ENCODE results near the gene ARMC6. TPM values are rescaled to one million over a fixed set of nuclear protein-coding genes. Genes with fewer than 3 reads are reported as not detected.

Gene ARMC6
- total and polyA plus RNA-seq, 2 experiments from 2014 or later = 40.9 to 112 TPM

- TF ChIP-seq ZNF462 (CRISPR knock-in tag; IDR thresholded peaks at IDR 0.05) (no peak), REST (IDR thresholded peaks at IDR 0.05; ENCODE audit: unreplicated experiment) (no peak), CTCF (conservative IDR thresholded peaks at IDR 0.05; ENCODE audit: low read depth in 2 of 2) (no peak)
These were observed 302 bp upstream of the ARMC6 start (continued) for GRCh38 chr19:19033176-19033425.

GRCh38 chr19:19034204-19034624 lies 811 bp downstream of the ARMC6 start:
- DNase-seq (ENCODE audit: low spot score) = peak; percentile 87
- peak overlapping the region; percentile 96 for H3K27ac ChIP-seq (ENCODE audit: low read depth)
- ATAC-seq = peak; percentile 78

More at GRCh38 chr19:19034204-19034624, 811 bp downstream of the ARMC6 start:
- Mint-ChIP-seq H3K36me3 (ENCODE audit: low read depth) (peaks cover 66% of the 10 kb centered on the region), H3K4me1 (peaks cover 14% of the 10 kb centered on the region), H3K27ac (peak overlapping the region; percentile 91), H3K9me3 (peaks cover 22% of the 10 kb centered on the region), H3K4me3 (peak overlapping the region; percentile 90), H3K27me3 (ENCODE audit: insufficient read depth, low read depth, poor library complexity) (peaks cover 14% of the 10 kb centered on the region)
- peaks cover 12% of the 10 kb centered on the region; the same call in 1 of the 2 replicates for H3K4me1 ChIP-seq (ENCODE audit: insufficient read depth)
- peaks cover 52% of the 10 kb centered on the region for H4K20me1 ChIP-seq (replicated peaks; ENCODE audit: insufficient read depth)
- H3K9me2 ChIP-seq (ENCODE audit: insufficient read depth) = no peaks in the 10 kb centered on the region
- H3K4me3 ChIP-seq = peak overlapping the region; percentile 91
- H3K36me3 ChIP-seq (ENCODE audit: insufficient read depth) = peaks cover 41% of the 10 kb centered on the region
- no peak for TF ChIP-seq ZNF114 (CRISPR knock-in tag; IDR thresholded peaks at IDR 0.05)
- TF ChIP-seq CREB1 (CRISPR knock-in tag; IDR thresholded peaks at IDR 0.05; ENCODE audit: low read depth) = 0 out of 2 replicates have a peak, but pooled peaks have one; percentile 39
- TF ChIP-seq POLR2AphosphoS5 (IDR thresholded peaks at IDR 0.05; ENCODE audit: low read depth) = 0 out of 2 replicates have a peak, but pooled peaks have one; percentile 43
- no peak for TF ChIP-seq REST (IDR thresholded peaks at IDR 0.05; ENCODE audit: unreplicated experiment)
- no peak for TF ChIP-seq EZH2phosphoT487 (IDR thresholded peaks at IDR 0.05; ENCODE audit: unreplicated experiment)
- H3K4me2 ChIP-seq = peak overlapping the region; percentile 99
- H2AFZ ChIP-seq = peak overlapping the region; percentile 87
- H3K79me2 ChIP-seq (replicated peaks; ENCODE audit: insufficient read depth) = peaks cover 81% of the 10 kb centered on the region
- peaks cover 17% of the 10 kb centered on the region for H3F3A ChIP-seq (replicated peaks; ENCODE audit: low read depth)
- no peaks in the 10 kb centered on the region for H3K27me3 ChIP-seq (ENCODE audit: insufficient read depth)
